ENCODE data around the gene CCDC107.

DNA sequence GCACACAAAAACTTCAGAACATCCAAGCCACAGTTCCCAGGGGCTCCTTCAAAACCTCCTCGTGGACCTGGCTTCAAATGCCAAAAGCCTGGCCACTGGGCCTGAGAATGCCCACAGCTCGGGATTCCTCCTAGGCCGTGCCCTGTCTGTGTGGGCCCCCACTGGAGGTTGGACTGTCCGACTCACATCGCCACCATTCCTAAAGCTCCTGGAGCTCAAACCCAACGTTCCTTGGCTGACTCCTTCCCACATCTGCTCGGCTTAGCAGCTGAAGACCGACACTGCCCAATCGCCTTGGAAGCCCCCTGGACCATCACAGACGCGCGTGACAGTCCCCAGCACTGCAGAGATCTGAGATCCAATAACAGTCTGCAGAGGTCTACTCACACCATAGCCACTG, 15.0 kb upstream of the CCDC107 start:
- TF ChIP-seq CTCF (IDR thresholded peaks at IDR 0.05) (no peak), POLR2A (IDR thresholded peaks at IDR 0.05; ENCODE audit: low read depth) (no peak)
